ENCODE results near the gene RB1.

Gene RB1

GRCh38 chr13:48260970-48261369 is 42.6 kb upstream of the RB1 start:
- no peaks in the 10 kb centered on the region for H3K4me1 ChIP-seq
- DNase-seq: no peak
- H3K27me3 ChIP-seq: no peaks in the 10 kb centered on the region
- TF ChIP-seq CTCF (IDR thresholded peaks at IDR 0.05; ENCODE audit: low read depth, low read length): no peak
- H3K4me3 ChIP-seq (ENCODE audit: low read depth, low read length): no peak overlapping the region
- no peaks in the 10 kb centered on the region for H3K9me3 ChIP-seq
- H3K36me3 ChIP-seq: peaks cover 92% of the 10 kb centered on the region

GRCh38 chr13:48263196-48263595 is 40.4 kb upstream of the RB1 start:
- no peaks in the 10 kb centered on the region; the same call in 1 of the 2 replicates for H3K4me1 ChIP-seq
- DNase-seq: no peak
- no peaks in the 10 kb centered on the region for H3K27me3 ChIP-seq
- H3K9me3 ChIP-seq: no peaks in the 10 kb centered on the region
- no peak for TF ChIP-seq CTCF (IDR thresholded peaks at IDR 0.05; ENCODE audit: low read depth, low read length)
- peaks cover 74% of the 10 kb centered on the region for H3K36me3 ChIP-seq
- H3K4me3 ChIP-seq (ENCODE audit: low read depth, low read length): no peak overlapping the region

GRCh38 chr13:48264058-48264457 is 39.5 kb upstream of the RB1 start:
- H3K27me3 ChIP-seq: no peaks in the 10 kb centered on the region
- no peaks in the 10 kb centered on the region for H3K9me3 ChIP-seq
- DNase-seq: no peak
- no peak for TF ChIP-seq CTCF (IDR thresholded peaks at IDR 0.05; ENCODE audit: low read depth, low read length)
- H3K4me1 ChIP-seq: no peaks in the 10 kb centered on the region; the same call in 1 of the 2 replicates
- peaks cover 73% of the 10 kb centered on the region for H3K36me3 ChIP-seq
- no peak overlapping the region for H3K4me3 ChIP-seq (ENCODE audit: low read depth, low read length)

- H3K36me3 ChIP-seq: peaks cover 66% of the 10 kb centered on the region
- H3K9me3 ChIP-seq: no peaks in the 10 kb centered on the region
- no peak for DNase-seq
- H3K4me3 ChIP-seq (ENCODE audit: low read depth, low read length): no peak overlapping the region
- TF ChIP-seq CTCF (IDR thresholded peaks at IDR 0.05; ENCODE audit: low read depth, low read length): no peak
- no peaks in the 10 kb centered on the region for H3K27me3 ChIP-seq
- H3K4me1 ChIP-seq: no peaks in the 10 kb centered on the region; the same call in 1 of the 2 replicates
Measured at GRCh38 chr13:48265217-48265815, 38.2 kb upstream of the RB1 start.

- Histone ChIP-seq H3K9me3 (no peaks in the 10 kb centered on the region), H3K4me1 (no peaks in the 10 kb centered on the region; the same call in 1 of the 2 replicates), H3K27me3 (no peaks in the 10 kb centered on the region), H3K4me3 (ENCODE audit: low read depth, low read length) (no peak overlapping the region), H3K36me3 (peaks cover 57% of the 10 kb centered on the region)
- no peak for DNase-seq
- TF ChIP-seq CTCF (IDR thresholded peaks at IDR 0.05; ENCODE audit: low read depth, low read length): no peak
Measured at GRCh38 chr13:48266150-48266549, 37.4 kb upstream of the RB1 start.

GRCh38 chr13:48266701-48267639 is 36.6 kb upstream of the RB1 start:
- no peak for TF ChIP-seq CTCF (IDR thresholded peaks at IDR 0.05; ENCODE audit: low read depth, low read length)
- H3K27me3 ChIP-seq: no peaks in the 10 kb centered on the region
- no peak overlapping the region for H3K4me3 ChIP-seq (ENCODE audit: low read depth, low read length)
- H3K4me1 ChIP-seq: no peaks in the 10 kb centered on the region; the same call in 1 of the 2 replicates
- no peaks in the 10 kb centered on the region for H3K9me3 ChIP-seq
- H3K36me3 ChIP-seq: peaks cover 49% of the 10 kb centered on the region
- DNase-seq: no peak
